ENCODE data around the gene MEI1. TPM values are rescaled to one million over a fixed set of nuclear protein-coding genes. Genes with fewer than 3 reads are reported as not detected.
"Not testable (repeated sequence)": the region's sequence is repeated elsewhere in the genome, so short reads cannot be mapped to it uniquely, and the experiment has no call there.

The MEI1 gene, protein sequence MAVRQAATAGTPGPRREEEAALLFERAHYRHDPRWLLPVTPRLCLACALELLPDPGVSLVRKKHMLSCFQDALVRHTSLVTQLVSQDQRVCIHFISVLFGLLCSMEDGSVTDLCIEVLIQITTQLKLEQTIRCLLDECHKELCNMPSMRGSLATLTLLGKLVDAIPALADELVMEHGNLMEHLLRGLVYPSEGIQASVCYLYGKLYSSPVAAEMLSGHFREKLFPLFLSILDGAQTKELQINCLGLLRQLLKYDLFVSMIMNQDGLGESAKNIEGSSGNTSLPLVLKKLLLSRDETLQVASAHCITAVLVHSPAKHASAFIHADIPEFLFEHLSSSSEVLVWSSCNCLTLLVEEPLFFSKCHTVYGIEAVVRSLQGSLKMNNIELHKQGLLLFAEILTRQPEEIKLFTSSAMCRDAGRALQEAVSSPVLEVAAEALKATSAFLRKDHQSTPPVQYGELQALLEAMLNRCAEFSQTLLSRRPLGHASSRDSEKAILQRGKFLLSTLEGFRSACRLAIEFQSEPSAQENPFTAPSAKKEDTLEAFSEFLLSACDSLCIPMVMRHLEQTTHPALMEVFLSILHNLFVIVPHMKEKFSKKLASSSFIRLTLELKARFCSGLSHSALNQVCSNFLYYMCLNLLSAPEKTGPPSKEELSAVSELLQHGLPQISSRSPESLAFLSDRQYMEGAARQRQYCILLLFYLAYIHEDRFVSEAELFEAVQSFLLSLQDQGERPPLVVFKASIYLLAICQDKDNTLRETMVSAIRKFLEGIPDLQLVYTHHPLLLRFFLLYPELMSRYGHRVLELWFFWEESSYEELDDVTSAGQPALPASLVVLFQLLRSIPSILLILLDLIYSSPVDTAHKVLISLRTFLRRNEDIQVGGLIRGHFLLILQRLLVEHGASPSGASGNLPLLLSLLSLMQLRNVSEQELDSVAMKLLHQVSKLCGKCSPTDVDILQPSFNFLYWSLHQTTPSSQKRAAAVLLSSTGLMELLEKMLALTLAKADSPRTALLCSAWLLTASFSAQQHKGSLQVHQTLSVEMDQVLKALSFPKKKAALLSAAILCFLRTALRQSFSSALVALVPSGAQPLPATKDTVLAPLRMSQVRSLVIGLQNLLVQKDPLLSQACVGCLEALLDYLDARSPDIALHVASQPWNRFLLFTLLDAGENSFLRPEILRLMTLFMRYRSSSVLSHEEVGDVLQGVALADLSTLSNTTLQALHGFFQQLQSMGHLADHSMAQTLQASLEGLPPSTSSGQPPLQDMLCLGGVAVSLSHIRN
- total RNA-seq (2014; rRNA removed; shearing (Covaris generic); ENCODE audit: low replicate concordance), result not detected in 2 replicates

DNA sequence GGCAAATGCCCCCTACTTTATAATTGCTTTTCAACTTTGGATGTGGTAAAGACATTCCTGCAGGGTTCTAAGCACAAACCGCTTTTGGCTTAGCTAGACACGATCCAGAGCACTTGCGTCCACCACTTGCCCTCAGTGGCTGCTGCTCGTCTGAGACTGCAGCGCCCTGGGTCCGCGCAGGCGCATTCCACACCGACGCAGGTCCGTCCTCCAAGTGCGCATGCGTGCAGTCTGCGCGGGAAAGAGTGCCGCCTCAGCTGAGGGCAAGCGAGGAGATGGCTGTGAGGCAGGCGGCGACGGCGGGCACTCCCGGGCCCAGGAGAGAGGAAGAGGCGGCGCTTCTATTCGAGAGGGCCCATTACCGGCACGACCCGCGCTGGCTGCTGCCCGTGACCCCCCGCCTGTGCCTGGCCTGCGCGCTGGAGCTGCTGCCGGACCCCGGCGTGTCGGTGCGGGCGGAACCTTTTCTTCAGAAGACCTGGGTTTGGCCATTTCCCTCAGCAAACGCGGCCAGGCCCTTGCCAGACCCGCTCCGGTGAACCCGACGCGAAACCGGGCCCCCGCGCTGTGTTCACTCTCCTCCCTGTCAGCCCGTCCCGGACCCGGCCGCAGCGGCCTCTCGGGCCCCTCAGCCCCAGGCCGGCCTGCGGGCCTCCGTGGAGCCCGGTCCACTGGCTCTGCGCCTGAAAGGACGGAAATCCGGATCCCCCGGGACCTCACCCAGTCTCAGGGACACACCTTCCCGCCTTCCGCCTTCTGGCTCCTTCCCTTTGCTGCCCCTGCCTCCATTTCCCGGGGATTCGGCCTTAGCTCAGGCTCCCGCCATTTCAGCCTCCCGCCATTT, at the start of gene MEI1:
TSS of gene MEI1 (plus strand) at position 240 of the 844 bp plus-strand sequence. CDS start at position 276, 36 bp downstream.
- DNase-seq, result no peak
- Histone ChIP-seq H3K4me3 (no peak within 1 kb of the TSS), H3K9me3 (no peaks in the 10 kb centered on the region), H3K27me3 (no peaks in the 10 kb centered on the region), H3K36me3 (no peaks in the 10 kb centered on the region)

DNA sequence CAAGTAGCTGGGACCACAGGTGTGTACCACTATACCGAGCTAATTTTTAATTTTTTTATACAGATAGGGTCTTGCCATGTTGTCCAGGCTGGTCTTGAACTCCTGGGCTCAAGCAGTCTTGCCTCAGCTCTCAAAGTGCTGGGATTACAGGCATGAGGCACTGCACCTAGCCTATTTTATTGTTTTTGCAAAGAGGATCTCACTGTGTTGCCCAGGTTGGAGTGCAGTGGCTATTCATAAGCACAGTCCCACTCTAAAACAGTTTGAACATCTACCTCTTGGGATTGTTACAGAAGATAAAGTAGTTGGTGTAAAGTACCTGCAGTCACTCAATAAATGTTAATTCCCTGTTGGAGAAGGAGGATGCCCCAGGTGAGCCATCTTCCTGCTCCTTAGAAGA, 49.1 kb upstream of the MEI1 start:
- H3K9me3 ChIP-seq, result no peaks in the 10 kb centered on the region
- no peak for DNase-seq
- H3K27me3 ChIP-seq, result no peaks in the 10 kb centered on the region
- peaks cover 92% of the 10 kb centered on the region for H3K36me3 ChIP-seq
- H3K4me3 ChIP-seq, result no peak overlapping the region

DNA sequence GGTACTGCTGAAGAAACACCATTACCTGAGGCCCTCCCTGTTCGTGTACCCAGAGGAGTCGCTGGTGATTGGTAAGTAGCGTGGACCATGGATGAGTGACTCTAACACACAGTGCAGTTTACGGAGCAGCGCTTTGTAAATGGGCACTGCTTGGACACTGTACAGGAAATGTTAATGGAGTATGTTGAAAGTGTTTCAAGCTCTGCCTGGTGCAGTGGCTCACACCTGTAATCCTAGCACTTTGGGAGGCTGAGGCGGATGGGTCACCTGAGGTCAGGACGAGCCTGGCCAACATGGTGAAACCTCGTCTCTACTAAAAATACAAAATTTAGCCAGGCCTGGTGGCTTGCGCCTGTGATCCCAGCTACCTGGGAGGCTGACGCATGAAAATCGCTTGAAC, 48.5 kb upstream of the MEI1 start:
- Histone ChIP-seq H3K36me3 (peaks cover 90% of the 10 kb centered on the region), H3K4me3 (no peak overlapping the region), H3K9me3 (no peaks in the 10 kb centered on the region), H3K27me3 (no peaks in the 10 kb centered on the region)
- DNase-seq, result no peak

DNA sequence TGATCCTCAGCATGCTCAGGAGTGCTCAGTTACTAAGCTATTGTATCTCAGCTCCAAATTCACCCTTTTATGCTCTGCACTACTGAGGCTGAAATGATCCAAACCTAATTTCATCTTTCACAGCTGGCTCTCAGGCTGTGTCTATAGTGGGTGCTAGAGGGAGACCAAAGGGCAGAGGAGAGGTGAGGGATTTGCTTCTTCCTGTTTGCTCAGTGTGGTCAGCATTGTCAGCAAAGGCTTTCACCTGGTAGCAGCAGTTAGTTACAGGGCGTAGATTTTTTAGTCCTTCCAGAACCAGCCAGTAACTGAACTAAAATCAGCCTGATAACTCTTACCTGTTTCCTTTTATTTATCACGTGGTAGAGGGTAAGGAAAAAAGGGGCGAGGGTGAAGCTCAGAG, 45.0 kb upstream of the MEI1 start:
- no peaks in the 10 kb centered on the region for H3K9me3 ChIP-seq
- no peak overlapping the region for H3K4me3 ChIP-seq
- H3K36me3 ChIP-seq, result peaks cover 89% of the 10 kb centered on the region
- DNase-seq, result no peak
- no peaks in the 10 kb centered on the region for H3K27me3 ChIP-seq

DNA sequence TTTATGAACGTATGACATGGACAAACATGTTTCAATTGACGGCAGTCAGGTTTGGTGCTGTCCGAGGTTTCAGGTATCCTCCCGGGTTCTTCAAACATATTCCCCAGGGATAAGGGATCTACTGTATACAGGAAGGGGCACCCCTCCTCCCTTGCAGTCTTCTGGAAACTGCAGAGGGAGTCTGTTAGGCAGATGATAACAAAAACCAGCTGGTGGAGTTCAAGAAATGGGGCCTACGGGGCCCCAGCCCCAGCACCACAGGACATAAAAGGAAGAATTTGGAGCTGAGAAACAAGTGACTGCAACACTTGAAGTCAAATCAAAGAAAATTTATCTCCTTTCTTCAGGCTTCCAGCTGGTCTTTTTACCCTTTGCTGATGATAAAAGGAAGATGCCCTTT, 42.7 kb upstream of the MEI1 start:
- no peak for DNase-seq
- H3K36me3 ChIP-seq, result peaks cover 92% of the 10 kb centered on the region
- H3K27me3 ChIP-seq, result no peaks in the 10 kb centered on the region
- H3K4me3 ChIP-seq, result no peak overlapping the region
- H3K9me3 ChIP-seq, result no peaks in the 10 kb centered on the region

DNA sequence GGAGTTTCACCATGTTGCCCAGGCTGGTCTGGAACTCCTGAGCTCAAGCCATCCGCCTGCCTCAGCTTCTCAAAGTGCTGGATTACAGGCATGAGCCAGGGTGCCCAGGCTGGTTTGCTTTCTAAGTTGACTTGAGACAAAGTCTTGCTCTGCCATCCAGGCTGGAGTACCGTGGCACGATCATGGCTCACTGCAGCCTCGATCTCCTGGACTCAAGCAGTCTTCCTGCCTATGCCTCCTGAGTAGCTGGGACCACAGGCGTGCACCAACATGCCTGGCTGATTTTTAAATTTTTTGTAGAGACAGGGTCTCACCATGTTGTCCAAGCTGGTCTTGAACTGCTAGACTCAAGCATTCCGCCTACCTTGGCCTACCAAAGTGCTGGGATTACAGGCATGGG, 41.6 kb upstream of the MEI1 start:
- Histone ChIP-seq H3K36me3 (peaks cover 92% of the 10 kb centered on the region), H3K9me3 (no peaks in the 10 kb centered on the region), H3K4me3 (no peak overlapping the region), H3K27me3 (no peaks in the 10 kb centered on the region)
- no peak for DNase-seq

DNA sequence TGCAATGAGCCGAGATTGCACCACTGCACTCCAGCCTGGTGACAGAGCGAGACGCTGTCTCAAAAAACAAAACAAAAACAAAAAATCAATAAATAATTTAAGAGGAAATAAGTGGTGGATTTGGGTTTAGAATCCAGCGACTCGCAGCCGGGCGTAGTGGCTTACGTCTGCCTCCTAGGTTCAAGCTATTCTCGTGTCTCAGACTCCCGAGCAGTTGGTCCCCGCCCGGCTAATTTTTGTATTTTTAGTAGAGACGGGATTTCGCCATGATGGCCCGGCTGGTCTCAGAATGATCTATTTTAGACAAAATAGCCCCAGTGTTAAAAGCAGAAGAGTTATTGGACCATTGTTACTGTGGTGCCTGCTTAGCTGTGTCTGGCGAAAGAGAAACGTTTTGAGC, 40.4 kb upstream of the MEI1 start:
- Histone ChIP-seq H3K4me3 (no peak overlapping the region), H3K9me3 (no peaks in the 10 kb centered on the region), H3K27me3 (no peaks in the 10 kb centered on the region), H3K36me3 (peaks cover 92% of the 10 kb centered on the region)
- DNase-seq, result no peak

DNA sequence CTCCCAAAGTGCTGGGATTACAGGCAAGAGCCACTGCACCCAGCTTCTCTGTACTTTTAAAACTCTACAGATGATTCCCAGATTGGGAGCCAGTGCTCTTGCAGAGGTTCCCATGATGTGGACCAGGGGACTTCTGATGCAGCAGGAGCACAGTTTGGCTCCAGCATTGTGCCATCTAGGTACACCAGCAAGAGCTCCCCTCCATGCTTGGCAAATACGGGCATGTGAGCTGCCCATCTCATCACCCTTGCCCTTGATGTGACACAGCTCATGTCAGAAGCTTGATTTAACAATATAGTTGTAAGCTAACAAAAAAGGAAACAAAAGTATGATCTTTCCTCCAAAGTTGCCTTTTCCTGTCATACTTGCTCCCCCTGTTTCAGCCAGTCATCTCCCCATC, 39.4 kb upstream of the MEI1 start:
- H3K36me3 ChIP-seq, result peaks cover 92% of the 10 kb centered on the region
- no peak overlapping the region for H3K4me3 ChIP-seq
- H3K9me3 ChIP-seq, result no peaks in the 10 kb centered on the region
- no peak for DNase-seq
- no peaks in the 10 kb centered on the region for H3K27me3 ChIP-seq

DNA sequence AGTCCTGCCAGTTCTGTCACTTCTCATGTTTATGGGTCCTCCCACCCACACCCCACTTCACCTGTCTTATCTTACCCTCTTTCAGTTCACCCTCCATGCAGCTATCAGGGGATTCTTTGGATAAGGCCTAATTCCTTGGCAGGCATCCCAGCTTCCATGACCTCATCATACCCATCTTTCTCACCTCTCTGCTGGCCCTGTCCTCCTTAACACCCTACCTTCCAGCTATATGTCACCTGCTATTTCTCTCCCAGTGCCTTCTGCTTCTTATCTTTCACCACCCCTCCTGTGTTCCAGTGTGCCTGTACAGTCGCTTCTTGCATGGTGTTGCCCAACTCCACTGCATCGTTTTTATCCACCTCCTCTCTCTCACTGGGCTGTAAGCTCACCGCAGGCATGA, 38.9 kb upstream of the MEI1 start:
- DNase-seq, result no peak
- Histone ChIP-seq H3K4me3 (no peak overlapping the region), H3K27me3 (no peaks in the 10 kb centered on the region), H3K9me3 (no peaks in the 10 kb centered on the region), H3K36me3 (peaks cover 92% of the 10 kb centered on the region)

DNA sequence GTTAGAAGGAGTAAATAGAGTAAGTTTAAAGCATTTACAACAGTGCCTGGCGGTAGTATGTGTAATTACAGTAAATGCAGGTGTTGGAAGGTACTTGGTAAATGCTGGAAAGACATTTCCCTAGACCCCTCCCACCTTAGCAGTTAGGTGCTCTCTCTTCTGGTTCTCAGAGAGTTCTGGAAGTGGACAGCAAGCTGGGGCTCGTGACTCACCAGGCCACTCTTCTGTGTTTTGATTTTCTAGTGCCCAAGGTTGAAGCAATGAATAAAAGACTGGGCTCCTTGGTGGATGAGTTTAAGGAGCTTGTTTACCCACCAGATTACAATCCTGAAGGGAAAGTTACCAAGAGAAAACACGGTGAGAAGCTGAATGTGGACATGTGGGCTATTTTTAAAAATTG, 38.2 kb upstream of the MEI1 start:
- Histone ChIP-seq H3K27me3 (no peaks in the 10 kb centered on the region), H3K4me3 (no peak overlapping the region), H3K36me3 (peaks cover 89% of the 10 kb centered on the region), H3K9me3 (no peaks in the 10 kb centered on the region)
- DNase-seq, result no peak

DNA sequence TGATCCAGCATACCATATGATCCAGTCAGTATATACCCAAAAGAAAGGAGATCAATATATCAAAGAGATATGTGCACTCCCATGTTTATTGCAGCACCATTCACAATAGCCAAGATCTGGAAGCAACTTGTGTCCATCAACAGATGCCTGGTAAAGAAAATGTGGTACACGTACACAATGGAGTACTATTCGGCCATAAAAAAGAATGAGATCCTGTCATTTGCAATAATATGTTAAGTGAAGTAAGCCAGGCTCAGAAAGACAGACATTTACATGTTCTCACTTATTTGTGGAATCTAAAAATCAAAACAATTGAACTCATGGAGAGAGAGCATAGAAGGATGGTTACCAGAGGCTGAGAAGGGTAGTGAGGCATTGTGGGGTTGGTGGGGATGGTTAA, 37.6 kb upstream of the MEI1 start:
- H3K27me3 ChIP-seq, result no peaks in the 10 kb centered on the region
- no peak overlapping the region for H3K4me3 ChIP-seq
- no peaks in the 10 kb centered on the region for H3K9me3 ChIP-seq
- peaks cover 86% of the 10 kb centered on the region for H3K36me3 ChIP-seq
- no peak for DNase-seq

DNA sequence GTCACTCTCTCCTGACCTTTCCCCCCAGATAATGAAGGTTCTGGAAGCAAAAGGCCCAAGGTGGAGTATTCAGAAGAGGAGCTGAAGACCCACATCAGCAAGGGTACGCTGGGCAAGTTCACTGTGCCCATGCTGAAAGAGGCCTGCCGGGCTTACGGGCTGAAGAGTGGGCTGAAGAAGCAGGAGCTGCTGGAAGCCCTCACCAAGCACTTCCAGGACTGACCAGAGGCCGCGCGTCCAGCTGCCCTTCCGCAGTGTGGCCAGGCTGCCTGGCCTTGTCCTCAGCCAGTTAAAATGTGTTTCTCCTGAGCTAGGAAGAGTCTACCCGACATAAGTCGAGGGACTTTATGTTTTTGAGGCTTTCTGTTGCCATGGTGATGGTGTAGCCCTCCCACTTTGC, 35.7 kb upstream of the MEI1 start:
- DNase-seq, H3K27me3 ChIP-seq, H3K9me3 ChIP-seq, H3K4me3 ChIP-seq: not testable (repeated sequence)
- peaks cover 74% of the 10 kb centered on the region for H3K36me3 ChIP-seq

DNA sequence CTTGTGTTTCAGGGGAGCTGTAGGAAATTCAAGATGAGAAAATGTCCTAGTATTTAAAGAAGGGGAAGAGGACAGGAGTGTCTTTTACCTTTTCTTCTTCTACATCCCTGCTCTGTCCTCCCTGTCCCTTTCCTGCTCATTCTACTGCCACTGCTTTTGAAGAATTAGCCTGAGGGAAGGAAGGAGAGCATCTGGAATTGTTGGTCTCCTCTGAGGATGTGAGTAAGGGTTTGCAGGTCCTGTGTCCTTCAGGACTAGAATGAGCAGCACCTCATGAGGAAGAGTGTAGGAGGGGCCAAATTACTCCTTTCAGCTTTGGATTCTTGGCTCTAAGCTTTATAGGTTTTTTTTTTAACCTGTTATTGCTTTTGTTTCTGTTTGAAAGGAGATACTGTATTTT, 34.8 kb upstream of the MEI1 start:
- H3K36me3 ChIP-seq, result peaks cover 71% of the 10 kb centered on the region
- no peak for DNase-seq

DNA sequence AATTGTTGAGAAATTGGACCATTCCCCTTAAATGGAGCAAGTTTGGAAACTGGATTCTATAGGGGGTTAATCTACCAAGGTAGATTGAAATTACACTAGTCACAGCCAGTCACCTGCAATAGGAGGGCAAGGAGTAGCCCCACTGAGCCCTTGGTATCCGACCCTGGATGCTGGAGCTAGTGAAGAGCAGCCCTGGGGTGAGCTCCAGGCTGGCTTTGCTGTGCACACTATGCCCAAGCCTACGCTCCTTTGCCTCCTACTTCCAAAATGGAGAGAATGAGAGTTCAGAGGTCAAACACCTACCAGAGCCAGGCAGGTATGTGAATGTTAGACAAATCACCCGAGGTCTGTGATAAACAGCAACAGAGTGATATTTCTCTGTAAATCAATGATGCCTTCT, 34.4 kb upstream of the MEI1 start:
- no peak for DNase-seq
- H3K9me3 ChIP-seq, result no peaks in the 10 kb centered on the region
- H3K36me3 ChIP-seq, result peaks cover 69% of the 10 kb centered on the region
- H3K27me3 ChIP-seq, result no peaks in the 10 kb centered on the region
- no peak overlapping the region for H3K4me3 ChIP-seq

More for the DNA sequence above, 34.8 kb upstream of the MEI1 start:
- no peak overlapping the region for H3K4me3 ChIP-seq
- H3K27me3 ChIP-seq, result no peaks in the 10 kb centered on the region
- H3K9me3 ChIP-seq, result no peaks in the 10 kb centered on the region

DNA sequence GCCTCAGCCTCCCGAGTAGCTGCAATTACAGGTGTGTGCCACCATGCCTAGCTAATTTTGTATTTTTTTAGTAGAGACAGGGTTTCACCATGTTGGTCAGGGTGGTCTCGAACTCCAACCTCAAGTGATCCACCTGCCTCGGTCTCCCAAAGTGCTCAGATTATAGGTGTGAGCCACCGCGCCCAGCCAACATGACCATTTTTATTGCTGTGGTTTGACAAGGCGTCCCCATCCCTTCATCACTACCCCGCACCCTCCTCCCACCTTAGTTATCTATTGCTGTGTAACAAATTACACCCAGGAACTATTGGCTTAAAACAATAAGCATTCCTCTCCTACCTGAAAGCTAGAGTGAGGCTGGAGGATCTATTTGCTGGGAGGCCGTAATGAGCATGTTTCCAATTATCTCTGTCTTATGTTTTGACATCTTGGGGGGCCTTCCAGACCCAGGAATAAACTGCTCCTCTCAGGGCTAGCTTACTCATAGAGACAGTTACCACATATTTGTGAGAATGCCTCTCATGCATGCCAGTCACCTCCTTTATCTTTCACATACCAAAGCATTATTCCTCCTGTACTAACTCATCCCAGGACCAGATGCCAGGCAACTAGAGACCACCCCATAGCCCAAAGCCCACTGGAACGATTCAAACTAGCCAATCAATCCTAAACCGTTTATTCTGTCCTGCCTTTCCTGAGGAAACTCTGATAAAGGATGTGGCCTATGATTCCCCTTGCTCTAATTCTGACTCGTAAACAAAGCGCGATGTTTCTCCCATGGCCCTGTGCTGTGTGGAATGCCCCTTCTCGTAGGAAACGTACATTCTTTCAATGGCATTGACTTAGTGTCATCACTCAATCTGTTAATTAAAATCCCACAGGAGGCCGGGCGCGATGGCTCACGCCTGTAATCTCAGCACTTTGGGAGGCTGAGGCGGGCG, 30.1 kb upstream of the MEI1 start:
- Histone ChIP-seq H3K36me3 (peaks cover 48% of the 10 kb centered on the region), H3K4me3 (no peak overlapping the region), H3K9me3 (no peaks in the 10 kb centered on the region), H3K27me3 (no peaks in the 10 kb centered on the region)
- no peak for DNase-seq
